Stimulated activated CD8-positive, alpha-beta memory T cell treated with anti-CD3 and anti-CD28 coated beads, Interleukin-4, amount 100 ng/mL, for 1 hour (primary cell): ENCODE results near the gene SLC15A3.
"Not testable (repeated sequence)": the region's sequence is repeated elsewhere in the genome, so short reads cannot be mapped to it uniquely, and the experiment has no call there.

ENCODE experiments used
- DNase-seq, 2 donors: peaks; one replicate each; pipeline ENCODE4 v3.0.0-alpha.2; 2020; ENCODE audit warnings: low read depth in 2 of 2, low spot score in 1 of 2

Gene SLC15A3

DNA sequence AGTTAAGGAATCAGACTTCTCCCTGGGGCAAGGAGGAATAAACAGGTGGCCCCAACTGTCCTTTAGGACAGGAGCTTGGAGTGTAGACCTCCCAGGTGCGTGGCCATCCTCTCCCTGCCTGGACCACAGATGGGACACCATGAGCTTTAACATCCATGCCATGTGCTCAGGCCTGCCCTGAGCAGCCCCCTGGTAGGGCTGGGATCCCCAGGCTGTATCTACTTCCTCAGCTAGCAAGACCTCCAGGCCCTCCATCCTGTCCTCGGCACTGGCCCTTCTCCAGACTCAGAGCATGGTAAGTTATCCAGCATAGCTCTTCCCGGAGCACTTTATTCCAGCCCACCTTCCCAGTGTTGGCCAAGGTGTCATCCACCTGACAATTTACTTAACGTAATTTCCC is 25.2 kb upstream of the SLC15A3 start:
- DNase-seq: no peak

DNA sequence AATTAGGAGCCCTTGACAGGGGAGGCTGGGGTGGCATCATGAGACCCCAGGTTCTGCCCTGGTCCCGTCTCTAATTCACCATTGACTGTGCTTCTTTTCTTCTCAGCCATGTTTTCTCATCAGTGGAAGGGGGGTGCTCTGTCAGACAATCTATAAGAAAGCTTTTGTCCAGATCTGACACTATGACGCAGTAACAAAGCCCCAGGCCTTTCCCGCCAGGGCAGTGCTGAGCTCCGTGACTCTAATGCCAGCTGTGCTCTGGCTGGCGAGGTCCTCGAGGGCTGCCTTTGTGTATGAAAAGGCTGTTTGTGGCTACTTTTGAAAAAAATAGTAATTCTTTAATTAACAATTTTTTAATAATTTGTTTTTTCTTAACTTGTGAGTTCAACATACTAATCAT is 22.8 kb upstream of the SLC15A3 start:
- DNase-seq: no peak

DNA sequence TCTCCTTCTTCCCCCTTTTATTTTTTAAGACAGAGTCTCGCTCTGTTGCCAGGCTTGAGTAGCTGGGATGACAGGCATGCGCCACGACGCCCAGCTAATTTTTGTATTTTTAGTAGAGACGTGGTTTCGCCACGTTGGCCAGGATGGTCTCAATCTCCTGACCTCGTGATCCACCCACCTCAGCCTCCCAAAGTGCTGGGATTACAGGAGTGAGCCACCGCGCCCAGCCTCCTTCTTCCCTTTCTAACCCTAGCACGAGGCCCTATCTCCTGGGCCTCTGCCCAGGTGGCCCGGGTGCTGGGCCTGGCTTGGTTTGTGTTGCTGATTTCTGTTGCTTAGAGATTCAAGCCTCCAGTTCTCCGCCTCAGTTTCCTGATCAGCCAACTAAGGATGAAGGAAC is 22.3 kb upstream of the SLC15A3 start:
- not testable (repeated sequence) for DNase-seq

DNA sequence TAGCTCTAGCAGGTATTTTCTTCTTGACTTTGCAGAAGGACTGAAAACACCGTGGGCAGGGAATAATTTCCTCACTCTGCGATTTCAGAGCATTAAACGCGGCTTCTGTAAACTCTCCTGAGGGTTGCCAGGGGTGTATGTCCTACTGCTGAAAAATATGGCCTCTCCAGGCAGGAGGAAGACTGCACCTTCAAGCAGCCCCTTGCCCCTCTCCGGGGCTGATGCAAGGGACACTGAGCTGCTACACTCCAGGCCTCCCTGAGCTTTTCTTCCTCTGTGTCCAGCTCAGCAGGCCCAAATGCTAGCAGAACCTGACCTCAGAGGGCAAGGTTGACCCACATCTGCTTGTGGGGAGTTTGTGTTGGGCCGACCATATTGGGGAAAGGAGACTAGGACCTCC is 21.7 kb upstream of the SLC15A3 start:
- DNase-seq: no peak

DNA sequence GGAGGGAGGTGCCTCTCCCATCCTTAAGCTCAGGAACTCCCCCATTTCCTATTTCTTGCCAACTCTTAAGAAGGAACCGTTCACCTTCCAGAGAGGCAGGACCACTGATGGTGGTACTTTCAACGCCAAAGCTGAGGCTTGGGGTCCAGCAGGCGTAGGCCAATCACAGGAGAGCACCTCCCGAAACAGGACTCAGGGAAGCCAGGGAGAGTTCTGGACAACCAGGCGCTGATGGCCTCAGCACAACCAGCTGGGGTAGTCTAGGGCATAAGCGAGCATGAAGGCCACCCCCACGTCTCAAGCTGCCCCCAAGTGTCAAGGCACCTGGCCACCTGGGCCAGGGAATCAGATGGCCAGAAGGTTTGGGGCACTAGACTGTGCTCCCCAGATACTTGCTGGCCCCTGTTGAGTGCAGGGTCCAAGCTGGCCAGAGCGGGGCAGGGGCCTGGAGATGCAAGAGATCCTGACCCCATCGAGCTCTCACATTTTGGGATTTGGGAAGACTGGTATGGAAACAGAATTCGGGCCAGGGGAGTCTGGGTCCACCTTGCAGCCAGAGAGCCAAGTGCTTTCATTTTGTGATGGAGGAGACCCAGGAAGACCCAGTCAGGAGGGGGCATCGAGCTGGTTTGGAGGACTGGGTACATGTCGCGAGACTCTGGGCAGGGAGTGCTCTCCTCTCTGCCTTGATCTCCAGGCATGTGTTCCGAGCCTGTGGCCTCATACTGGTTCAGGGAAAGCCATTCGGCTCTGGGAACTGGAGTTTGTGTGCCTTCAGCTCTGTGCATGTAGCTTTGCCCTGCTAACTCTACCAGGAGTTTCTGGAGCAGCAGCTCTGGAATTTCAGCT is 20.4 kb upstream of the SLC15A3 start:
- no peak for DNase-seq

DNA sequence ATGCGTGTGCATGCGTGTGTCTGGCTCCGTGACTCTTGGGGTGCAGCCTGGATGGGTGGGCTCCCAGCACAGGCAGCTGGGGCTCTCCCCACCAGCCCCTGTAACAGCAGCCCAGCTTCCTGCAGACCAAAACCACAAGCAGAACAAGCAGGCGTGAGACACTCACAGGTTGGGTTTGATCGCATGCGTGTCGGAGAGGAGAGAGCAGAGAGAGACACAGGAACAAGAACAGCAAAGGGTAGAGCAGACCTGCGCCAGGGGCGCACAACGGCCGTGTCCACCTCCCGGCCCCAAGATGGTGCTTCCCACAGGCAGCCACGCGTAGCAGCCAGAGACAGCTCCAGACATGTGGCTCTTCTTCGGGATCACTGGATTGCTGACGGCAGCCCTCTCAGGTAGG is 19.5 kb upstream of the SLC15A3 start, which contains the start of gene CD6:
Gene CD6 (plus strand): TSS at position 161 of the 400 bp plus-strand sequence. CDS start 186 bp downstream, at position 347.
- peak in 1 of 2 donors; percentile 39 for DNase-seq

DNA sequence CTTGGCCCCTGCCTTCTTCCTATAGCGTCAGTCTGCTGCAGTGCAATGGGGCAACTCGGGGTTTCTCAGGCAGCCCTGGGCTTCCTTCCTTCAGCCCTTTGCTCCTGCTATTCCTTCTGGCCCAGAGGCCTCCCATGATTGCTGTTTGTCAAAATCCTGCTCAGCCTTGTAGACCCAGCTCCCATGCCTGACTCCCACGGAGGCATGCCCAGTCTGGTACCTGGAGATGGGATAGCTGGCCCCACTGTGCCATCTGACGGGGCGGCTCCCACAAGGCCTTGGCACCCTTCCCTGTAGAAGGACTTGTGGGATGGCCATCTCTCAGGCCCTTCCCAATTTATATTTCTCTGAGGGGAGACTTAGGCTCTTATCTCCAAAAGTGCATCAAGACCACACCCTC is 18.9 kb upstream of the SLC15A3 start:
- DNase-seq: no peak

DNA sequence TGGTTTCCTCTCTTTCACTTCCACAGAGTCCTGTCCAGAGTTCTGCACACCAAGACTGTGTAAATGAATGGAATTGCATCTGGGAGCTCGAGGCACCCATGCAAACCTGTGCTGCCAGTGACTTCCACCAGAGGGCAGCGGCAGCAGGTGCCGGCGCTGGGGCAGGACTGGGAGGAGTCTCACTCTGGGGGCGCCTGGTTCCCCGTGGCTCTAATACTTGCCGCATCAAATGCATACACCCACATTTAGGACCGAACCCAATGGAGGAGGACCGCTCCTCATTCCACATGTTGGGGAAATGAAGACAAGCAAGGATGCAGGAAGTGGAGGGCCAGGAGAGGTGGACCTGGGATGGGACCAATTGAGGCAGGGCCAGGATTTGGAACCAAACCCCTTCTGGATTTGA is 18.4 kb upstream of the SLC15A3 start:
- DNase-seq: peak; percentile 55 to 71

DNA sequence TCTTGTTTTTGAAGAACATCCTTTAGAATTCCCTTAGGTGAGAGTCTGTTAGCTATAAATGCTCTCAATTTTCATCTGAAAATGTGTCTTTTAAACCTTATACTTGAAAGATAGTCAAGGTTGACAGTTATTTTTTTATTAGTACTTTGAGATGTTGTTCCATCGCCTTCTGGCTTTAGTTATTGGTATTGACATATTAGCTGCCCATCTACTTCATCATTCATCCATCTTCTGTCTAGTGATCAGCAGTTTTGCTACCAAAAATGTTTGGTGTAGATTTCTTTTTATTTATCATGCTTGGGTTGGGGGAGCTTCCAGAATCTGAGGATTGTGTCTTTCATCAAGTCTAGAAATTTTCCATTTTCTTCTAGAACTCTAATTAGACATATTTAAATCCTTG is 16.2 kb upstream of the SLC15A3 start:
- no peak for DNase-seq

DNA sequence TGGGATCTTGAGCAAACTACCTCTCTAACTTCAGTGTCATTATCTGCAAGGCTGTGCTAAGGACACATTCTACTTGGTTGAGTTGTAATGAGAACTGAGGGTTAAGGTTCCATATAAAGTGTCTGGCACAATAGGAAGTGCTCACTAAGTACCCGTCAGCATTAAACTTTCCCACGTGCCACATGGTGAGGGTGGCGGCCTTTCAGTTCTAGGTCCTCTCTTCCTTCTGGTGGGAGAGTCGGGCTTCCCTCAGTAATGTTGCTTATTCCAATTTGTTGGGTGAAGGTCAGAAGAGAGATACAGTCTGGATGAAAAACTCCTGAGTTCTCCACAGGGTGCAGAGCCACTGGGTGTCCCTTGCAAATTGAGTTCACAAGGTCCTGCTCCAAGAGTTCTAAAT is 14.9 kb upstream of the SLC15A3 start:
- no peak for DNase-seq

DNA sequence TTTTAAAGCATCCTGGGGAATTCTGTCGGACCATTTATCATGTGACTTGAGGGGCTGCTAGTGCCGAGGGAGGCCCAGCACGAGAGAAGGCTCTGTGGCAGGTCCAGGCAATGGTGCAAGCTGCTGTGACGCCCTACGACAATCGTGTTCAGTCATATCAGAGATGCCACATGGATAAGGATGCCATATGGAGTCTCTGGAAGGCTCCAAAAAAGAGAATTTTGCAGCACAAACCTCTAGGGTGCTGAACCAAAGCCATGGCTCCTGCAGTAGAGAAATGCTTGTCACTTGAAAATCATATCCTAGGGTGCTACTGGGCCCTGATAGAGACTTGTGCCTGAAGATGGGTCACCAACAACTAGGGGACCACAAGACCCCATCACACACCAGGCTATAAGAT is 12.8 kb upstream of the SLC15A3 start:
- DNase-seq: no peak

DNA sequence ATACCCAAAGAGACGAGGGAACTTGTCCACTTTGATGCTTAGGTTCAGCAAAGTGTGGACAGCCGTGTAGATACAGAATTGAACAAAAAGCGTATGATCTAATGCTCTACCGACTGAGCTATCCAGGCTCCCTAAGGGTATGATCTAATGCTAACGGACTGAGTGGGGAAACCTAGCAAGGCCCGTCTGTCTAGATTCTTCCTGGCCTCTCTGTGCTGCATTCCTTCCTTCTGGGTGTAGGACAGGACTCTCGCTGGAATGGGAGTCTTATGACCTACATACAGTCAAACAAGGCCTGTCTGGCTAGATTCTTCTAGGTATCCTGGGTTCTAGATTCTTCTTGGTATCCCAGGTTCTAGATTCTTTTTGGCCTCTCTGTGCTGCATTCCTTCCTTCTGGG is 8.4 kb upstream of the SLC15A3 start:
- no peak for DNase-seq

DNA sequence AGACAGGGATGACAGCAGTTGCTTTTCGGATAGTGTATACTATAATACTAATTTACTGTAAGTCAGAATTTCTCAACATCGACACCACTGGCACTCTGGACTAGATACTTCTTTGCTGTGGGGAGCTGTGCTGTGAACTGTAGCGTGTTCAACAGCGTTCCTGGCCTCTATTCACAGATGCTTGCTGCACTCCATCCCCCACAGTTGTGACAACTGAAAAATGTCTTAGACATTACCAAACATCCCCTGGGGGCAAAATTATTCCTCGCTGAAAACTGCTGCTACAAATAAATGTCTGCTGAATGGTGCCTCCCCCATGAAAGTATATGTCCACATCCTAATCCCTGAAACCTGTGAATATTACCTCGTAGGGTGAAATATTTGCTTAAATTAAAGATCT is 7.5 kb upstream of the SLC15A3 start:
- no peak for DNase-seq

DNA sequence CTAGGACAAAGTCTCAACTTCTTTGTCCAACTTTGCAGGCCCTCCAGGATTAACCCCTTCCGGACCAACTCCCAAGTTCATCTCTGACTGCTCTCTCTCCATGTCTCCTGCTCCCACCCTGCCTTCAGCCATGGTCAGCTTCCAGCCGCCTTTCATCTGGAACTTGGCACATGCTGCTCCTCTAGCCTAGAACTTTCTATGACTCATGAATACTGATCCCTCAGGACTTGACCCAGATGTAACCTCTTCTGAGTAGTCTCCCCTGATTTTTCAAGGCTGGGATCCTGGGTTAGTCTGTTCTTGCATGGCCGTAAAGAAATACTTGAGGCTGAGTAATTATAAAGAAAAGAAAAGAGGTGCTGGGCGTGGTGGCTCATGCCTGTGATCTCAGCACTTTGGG is 5.2 kb upstream of the SLC15A3 start:
- no peak for DNase-seq

DNA sequence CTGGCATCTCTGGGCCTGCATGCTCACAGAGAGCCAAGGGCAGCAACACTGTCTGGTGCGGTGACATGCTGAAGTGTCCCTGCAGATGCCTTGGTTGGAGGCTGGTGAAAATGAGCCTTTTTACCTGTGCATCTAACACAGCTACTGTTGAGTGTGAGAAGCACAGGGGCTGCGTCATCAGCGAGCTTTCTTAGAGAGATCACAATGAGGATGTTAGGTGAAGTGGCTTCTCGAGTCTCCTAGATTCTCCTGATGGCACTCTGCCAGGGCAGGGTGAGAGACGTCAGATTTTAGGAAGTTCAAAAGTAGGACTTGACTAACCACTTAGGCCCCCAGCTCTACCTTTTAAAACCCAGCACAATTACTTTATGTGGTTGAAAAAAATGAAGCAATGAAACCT is 3.6 kb upstream of the SLC15A3 start:
- DNase-seq: no peak

DNA sequence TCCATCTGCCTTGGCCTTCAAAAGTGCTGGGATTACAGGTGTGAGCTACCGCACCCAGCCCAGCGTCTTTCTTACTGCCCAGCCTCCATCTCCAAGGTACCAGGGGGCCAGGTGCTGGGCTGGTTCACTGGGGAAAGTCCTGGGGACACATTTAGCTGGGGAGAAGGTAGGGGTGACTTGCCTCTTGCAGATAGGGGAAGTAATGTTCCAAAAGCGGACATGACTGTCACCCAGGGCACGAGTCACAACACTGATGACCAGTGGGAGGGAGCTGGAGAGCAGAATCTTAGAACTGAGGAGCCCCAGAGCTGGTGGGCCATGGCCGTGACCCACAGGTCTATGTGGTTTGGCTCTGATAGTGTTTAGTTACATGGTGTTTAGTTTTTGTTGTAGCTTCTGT is 2.4 kb upstream of the SLC15A3 start:
- no peak for DNase-seq

DNA sequence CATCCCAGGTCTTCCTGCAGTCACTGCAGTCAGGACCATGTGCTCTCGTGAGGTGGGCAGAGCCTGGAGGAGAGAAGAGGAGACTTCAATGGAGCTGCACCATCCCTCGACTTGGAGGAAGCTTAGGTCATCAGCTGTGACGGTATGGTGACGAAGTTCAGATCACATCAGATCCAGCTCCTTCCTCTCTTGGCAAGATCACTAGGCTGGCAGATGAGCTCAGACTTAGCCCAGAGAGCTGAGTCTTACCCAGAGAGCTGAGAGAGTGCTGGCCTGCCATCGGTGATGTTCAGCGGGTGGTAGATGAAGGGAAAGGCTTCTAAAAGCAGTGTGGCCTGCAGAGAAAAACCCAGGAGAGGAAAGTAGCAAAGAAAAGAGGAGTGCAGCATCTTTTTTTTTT is 1.8 kb upstream of the SLC15A3 start:
- no peak for DNase-seq

DNA sequence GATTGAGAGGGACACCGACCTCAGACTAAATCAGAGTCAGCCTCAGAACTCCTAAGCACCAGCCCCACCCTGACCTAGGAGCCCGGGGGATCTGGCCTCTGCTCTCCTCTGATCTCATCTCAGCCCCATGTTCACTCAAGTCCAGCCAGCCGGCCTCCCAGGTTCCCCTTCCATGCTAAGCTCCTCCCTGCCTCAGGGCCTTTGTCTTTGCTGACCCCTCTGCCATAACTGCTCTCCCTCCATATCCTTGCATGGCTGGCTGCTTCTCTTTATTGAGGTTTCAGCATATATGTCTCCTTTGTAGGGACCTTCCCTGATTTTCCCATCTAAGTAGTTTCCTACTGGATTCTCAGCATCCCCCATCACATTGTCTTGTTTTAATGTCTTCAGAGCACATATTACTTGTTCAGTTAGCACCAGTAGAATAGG is 780 bp upstream of the SLC15A3 start:
- no peak for DNase-seq

DNA sequence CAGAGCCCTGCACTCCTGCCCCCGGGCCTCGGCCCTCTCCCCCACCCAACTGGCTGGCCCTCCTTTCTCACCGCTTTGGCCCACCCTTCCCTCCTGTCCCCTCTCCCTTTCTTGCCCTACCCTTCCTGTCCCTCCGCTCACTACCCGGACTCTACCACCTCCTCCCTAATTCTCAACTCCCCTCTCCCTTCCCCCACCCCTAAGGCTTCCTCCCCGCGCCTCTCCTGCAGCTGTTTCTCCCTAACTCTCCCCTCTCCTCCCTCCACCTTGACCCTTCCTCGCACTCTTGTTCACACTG is 421 bp downstream of the SLC15A3 start:
- DNase-seq: no peak

DNA sequence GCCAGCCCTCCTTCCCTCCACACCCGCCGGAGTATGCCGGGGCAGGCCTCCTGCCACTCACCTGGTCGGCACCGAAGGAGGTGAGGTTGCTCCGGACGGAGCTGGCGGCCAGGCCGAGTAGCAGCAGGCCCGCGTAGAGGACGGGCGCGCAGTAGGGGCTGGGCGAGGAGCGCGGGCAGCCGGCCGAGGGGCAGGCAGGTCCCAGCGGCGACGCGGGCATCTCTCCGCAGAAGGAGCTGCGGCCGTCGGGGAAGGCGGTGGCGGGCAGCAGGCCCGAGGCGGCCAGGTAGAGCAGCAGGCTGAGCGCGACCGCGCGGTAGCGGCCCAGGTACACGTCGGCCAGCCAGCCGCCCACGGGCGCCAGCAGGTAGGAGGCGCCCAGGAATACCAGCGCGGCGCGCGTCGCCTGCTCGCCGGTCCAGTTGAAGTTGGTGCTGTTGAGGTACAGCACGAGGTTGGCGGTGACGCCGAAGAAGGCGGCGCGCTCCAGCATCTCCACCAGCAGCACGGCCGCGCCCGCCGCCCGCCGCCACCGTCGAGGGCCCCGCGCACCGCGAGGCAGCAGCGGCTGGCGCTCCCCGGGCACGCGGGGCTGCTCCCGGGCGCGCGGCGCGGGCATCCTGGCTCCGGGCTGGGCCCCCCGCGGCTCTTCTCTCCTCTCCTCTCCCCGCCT is 907 bp downstream of the SLC15A3 start:
- no peak for DNase-seq

DNA sequence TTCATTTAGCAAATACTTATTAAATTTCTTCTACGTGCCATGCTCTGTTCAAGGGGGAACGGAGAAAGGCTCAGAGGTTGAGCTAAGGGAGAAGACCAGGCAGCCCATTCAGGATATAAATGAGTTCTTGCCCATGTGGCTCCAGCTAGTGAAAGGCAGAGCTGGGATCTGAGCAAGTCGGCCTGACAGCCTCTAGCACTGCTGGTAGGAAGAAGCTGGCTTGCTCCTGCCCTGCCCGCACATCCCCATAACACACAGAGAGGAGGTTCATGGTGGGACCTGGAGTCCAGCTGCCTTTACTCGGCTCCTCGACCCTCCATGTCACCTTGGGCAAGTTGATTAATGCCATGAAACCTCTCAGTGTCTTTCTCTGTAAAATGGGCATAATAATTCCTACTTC is 2.0 kb downstream of the SLC15A3 start:
- no peak for DNase-seq

DNA sequence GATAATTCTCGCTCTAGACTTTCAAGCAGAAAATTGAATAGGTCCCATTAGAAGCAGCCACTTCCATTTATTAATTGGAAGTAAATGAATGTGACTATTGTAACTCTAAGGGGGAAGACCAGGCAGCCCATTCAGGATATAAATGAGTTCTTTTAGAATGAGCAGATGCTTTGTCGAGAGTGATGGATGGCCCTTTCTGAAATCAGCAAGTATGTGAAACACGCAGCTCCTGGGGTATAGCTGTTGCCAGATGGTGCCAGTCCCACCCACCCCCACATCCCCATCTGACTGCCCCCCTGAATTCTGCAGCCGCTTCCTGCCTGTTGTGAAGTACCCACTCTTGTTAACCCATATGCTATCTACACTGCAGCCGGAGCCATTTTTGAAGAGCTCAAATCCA is 3.7 kb downstream of the SLC15A3 start:
- DNase-seq: no peak

DNA sequence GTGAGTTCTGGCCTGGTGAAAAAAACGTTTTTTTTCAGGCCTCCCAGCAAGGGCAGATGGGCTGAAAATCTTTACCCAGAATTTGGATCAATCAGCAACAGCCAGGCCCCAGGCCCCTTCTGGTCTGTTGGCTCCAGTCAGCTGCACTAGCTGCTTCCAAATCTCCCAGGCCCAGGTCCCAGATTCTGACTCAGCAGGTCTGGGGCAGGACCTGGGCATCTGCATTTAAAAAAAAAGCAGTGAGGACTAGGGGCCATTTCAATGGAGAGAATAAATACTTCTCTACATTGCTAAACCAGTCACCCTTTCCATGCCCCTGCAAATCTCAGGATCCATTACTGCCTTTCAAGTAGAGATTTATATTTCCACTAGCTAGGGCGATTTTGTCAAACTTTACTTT is 4.3 kb downstream of the SLC15A3 start:
- DNase-seq: no peak
